ENCODE results near the gene PRKAR1B. TPM values are rescaled to one million over a fixed set of nuclear protein-coding genes. Genes with fewer than 3 reads are reported as not detected.
A peak's percentile ranks its signal among the peaks of the same experiment; 100 is the strongest.
"Not testable (repeated sequence)": the region's sequence is repeated elsewhere in the genome, so short reads cannot be mapped to it uniquely, and the experiment has no call there.

PRKAR1B gene
- total RNA-seq, 1 donor from 2014 or later: 16.5 TPM

GRCh38 chr7:744854-745430 lies 17.9 kb upstream of the PRKAR1B start:
- DNase-seq (peak; percentile 14), ATAC-seq (ENCODE audit: poor library complexity) (no peak)
- intact Hi-C loops (cut with DNase I): no loop called here

DNA sequence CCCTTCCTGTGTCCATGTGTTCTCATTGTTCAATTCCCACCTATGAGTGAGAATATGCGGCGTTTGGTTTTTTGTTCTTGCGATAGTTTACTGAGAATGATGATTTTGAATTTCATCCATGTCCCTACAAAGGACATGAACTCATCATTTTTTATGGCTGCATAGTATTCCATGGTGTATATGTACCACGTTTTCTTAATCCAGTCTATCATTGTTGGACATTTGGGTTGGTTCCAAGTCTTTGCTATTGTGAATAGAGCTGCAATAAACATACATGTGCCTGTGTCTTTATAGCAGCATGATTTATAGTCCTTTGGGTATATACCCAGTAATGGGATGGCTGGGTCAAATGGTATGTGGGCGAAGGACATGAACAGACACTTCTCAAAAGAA lies 17.0 kb upstream of the PRKAR1B start:
- ATAC-seq (ENCODE audit: poor library complexity); DNase-seq; intact Hi-C loops (cut with DNase I): not testable (repeated sequence)

- intact Hi-C loops (cut with DNase I); ATAC-seq (ENCODE audit: poor library complexity): not testable (repeated sequence)
- peak; percentile 20 for DNase-seq
Observed at GRCh38 chr7:743341-744127, 16.5 kb upstream of the PRKAR1B start.

- DNase-seq: no peak
- intact Hi-C loops (cut with DNase I): no loop called here
- ATAC-seq (ENCODE audit: poor library complexity): no peak
Observed at GRCh38 chr7:742791-743190, 15.7 kb upstream of the PRKAR1B start.

DNA sequence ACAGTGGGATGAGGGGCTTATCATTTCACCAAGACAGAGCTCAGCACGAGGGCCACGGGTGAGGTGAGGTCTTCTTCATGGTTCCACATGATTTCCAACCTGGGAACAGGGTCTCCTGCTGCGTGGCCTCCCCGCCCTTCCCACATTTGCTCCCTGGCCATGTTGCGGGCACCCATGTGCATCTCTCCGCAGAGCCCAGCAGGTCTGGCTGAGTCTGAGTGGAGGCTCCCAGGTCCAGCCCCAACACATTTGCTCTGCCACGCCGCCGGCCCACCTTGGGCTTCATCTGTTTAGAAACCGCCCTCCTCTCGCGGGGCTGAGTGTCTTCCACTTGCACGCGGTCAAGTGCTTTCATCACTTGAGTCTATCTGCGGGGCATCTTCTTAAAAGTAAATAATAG lies 14.8 kb upstream of the PRKAR1B start:
- intact Hi-C loops (cut with DNase I): no loop called here
- ATAC-seq (ENCODE audit: poor library complexity) (no peak), DNase-seq (peak; percentile 29)

DNA sequence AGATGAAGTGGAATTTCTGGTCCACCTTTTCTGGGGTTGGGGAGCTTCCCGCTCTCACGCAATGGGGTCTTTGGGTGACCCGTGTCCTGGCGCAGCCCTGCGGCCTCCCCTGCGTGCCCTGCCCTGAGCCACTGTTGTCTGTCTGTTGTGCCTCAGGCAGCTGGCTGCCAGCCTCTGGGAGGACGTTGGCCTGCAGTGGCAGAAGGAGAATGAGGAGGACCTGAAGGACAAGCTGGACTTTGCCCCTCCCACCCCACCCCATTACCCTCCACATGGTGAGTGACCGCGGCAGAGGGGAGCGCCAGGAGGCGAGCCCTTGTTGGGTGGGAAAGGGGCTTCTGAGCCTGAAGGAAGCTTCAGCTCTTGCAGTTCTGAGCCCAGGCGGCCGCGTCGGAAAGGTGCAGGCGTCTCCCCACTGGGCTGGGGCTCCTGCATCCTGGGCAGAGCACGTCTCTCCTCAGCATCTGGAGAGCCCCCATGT lies 14.2 kb upstream of the PRKAR1B start:
- intact Hi-C loops (cut with DNase I): no loop called here
- DNase-seq (peak; percentile 10), ATAC-seq (ENCODE audit: poor library complexity) (no peak)

- ATAC-seq (ENCODE audit: poor library complexity) (no peak), DNase-seq (peak; percentile 39)
- intact Hi-C loops (cut with DNase I): no loop called here
Observed at GRCh38 chr7:739983-740942, 13.2 kb upstream of the PRKAR1B start.

GRCh38 chr7:739455-739982 lies 12.4 kb upstream of the PRKAR1B start:
- ATAC-seq (ENCODE audit: poor library complexity) (peak; percentile 8), DNase-seq (no peak)
- intact Hi-C loops (cut with DNase I): no loop called here

- DNase-seq (no peak), ATAC-seq (ENCODE audit: poor library complexity) (peak; percentile 86)
- intact Hi-C loops (cut with DNase I): no loop called here
Observed at GRCh38 chr7:738723-739454, 11.8 kb upstream of the PRKAR1B start.

DNA sequence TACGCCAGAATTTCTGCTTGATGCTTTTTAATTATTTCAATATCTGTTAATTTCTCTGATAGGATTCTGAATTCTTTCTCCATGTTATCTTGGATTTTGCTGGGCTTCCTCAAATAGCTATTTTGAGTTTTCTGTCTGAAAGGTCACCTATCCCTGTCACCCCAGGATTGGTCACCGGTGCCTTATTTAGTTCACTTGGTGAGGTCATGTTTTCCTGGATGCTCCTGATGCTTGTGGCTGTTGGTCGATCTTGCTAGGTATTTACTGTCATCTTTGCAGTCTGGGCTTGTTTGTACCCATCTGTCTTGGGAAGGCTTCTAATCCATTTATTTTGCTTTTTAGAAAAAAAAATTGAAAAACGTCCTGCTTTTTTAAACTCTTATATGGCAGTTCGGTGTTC lies 11.2 kb upstream of the PRKAR1B start:
- intact Hi-C loops (cut with DNase I): no loop called here
- DNase-seq (no peak), ATAC-seq (ENCODE audit: poor library complexity) (peak; percentile 47)

GRCh38 chr7:734808-735207 lies 7.7 kb upstream of the PRKAR1B start:
- DNase-seq (no peak), ATAC-seq (ENCODE audit: poor library complexity) (no peak)
- intact Hi-C loops (cut with DNase I): loop anchor here (5.0 kb wide), 2 partner anchors 213 to 408 kb away; no protein-coding TSS in a partner anchor

- intact Hi-C loops (cut with DNase I): loop anchor here (5.0 kb wide), 2 partner anchors 212 to 407 kb away; no protein-coding TSS in a partner anchor
- DNase-seq (no peak), ATAC-seq (ENCODE audit: poor library complexity) (no peak)
Observed at GRCh38 chr7:734214-734613, 7.1 kb upstream of the PRKAR1B start.

GRCh38 chr7:732556-732955 lies 5.5 kb upstream of the PRKAR1B start:
- intact Hi-C loops (cut with DNase I): loop anchor here (5.0 kb wide), 2 partner anchors 210 to 405 kb away; no protein-coding TSS in a partner anchor
- no peak for DNase-seq
- ATAC-seq (ENCODE audit: poor library complexity): no peak

DNA sequence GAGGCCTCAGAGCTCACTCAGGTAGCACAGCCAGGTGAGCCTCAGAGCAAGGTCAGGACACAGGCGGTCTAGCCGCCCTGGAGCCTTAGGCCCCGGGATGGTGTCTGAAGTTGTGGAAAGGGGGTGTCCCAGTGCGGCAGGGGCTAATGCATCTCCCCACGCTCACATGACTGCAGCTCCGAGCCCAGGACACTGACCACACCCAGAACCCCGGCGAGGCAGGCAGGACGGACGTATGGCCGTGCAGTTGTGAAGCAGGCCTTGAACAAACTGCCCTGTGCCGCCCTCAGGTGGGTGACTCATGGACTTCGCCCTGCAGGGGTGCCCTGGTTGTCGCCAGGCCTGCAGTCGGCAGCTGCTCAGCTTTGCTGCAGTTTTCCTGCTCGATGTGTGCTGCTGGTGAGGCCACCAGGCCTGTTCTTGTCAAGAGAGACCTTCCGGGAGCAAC lies 5.0 kb upstream of the PRKAR1B start:
- intact Hi-C loops (cut with DNase I): loop anchor here (5.0 kb wide), 2 partner anchors 210 to 405 kb away; no protein-coding TSS in a partner anchor
- ATAC-seq (ENCODE audit: poor library complexity) (peak; percentile 87), DNase-seq (peak; percentile 70)

GRCh38 chr7:731440-732085 lies 4.5 kb upstream of the PRKAR1B start:
- DNase-seq: no peak
- intact Hi-C loops (cut with DNase I): loop anchor here (5.0 kb wide), 2 partner anchors 209 to 404 kb away; no protein-coding TSS in a partner anchor
- ATAC-seq (ENCODE audit: poor library complexity): no peak

- ATAC-seq (ENCODE audit: poor library complexity) (peak; percentile 75), DNase-seq (no peak)
- intact Hi-C loops (cut with DNase I): loop anchor here (5.0 kb wide), 2 partner anchors 208 to 403 kb away; no protein-coding TSS in a partner anchor
Observed at GRCh38 chr7:730501-731439, 3.7 kb upstream of the PRKAR1B start.
